ENCODE data around the gene RLN3.
"Not testable (repeated sequence)": the region's sequence is repeated elsewhere in the genome, so short reads cannot be mapped to it uniquely, and the experiment has no call there.

RLN3 gene

DNA sequence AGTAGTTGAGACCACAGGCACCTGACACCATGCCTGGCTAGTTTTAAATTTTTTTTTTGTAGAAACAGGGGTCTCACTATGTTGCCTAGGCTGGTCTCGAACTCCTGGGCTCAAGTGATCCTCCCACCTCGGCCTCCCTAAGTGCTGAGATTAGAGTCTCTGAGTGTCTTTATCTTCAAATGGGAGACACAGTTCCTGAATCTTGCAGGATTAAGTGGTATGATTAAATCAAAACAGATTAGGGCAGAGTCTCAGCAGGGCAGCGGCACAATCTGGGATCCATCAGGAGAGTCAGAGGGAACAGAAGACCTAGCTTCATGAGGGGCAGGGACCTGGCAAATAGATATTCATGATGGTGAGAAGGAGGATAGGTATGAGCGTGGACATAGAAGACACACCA lies 953 bp downstream of the RLN3 start:
- no peak overlapping the region for H3K27ac Mint-ChIP-seq
- no peaks in the 10 kb centered on the region for H3K9me3 Mint-ChIP-seq
- H3K27me3 Mint-ChIP-seq, result no peaks in the 10 kb centered on the region
- H3K4me1 Mint-ChIP-seq, result peaks cover 27% of the 10 kb centered on the region
- DNase-seq (no peak), ATAC-seq (no peak)
- H3K4me3 Mint-ChIP-seq, result no peak overlapping the region

DNA sequence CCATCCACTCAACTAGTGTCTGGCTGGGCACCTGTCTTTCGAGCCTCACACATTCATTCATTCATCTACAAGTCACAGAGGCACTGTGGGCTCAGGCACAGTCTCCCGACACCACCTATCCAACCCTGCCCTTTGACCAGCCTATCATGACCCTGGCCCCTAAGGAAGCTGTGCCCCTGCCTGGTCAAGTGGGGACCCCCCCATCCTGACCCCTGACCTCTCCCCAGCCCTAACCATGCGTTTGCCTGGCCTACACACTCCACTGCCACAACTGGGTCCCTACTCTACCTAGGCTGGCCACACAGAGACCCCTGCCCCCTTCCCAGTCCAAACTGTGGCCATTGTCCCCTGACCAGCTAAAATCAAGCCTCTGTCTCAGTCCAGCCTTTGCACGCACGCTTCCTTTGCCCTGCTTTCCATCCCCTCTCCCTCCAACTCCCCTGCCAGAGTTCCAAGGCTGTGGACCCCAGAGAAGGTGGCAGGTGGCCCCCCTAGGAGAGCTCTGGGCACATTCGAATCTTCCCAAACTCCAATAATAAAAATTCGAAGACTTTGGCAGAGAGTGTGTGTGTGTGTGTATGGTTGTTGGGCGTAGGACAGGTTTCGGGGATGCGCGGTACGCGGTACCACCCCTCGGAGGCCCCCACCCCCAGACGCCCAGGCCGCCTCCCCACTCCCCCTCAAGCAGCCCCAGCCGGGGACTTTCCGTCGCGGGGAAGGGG lies 3.2 kb downstream of the RLN3 start:
- ATAC-seq (no peak), DNase-seq (no peak)
- H3K4me1 Mint-ChIP-seq, result peaks cover 37% of the 10 kb centered on the region
- peak overlapping the region in 1 of 2 donors; percentile 98 for H3K27ac Mint-ChIP-seq
- H3K9me3 Mint-ChIP-seq, result no peaks in the 10 kb centered on the region
- H3K27me3 Mint-ChIP-seq, result no peaks in the 10 kb centered on the region
- peak overlapping the region; percentile 89 to 96 for H3K4me3 Mint-ChIP-seq

DNA sequence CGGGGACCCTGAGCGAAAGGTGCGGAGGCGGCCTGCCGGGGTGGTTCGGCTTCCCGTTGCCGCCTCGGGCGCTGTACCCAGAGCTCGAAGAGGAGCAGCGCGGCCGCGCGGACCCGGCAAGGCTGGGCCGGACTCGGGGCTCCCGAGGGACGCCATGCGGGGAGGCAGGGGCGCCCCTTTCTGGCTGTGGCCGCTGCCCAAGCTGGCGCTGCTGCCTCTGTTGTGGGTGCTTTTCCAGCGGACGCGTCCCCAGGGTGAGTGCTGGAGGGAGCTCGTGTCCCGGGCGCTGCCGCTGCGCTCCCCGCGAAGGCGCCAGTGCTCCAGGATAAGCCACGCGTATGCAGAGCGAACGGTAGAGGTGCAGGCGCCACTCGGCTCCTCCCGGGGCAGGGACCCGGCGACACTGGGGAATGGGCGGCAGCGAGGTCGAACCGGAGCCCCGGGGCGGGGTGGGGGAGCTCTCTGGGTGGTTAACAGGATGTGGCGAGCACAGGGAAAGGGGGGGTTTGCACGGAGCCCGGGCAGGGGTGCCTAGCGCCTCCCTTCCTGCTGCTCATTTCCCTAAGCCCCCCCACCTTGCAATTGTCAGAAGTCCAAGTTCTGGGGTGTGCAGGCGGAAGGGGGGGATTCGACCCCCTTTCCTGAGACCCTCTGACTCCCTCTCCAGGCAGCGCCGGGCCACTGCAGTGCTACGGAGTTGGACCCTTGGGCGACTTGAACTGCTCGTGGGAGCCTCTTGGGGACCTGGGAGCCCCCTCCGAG lies 4.0 kb downstream of the RLN3 start, which contains the start of gene IL27RA:
TSS of gene IL27RA (plus strand) at position 44 of the 762 bp plus-strand sequence. CDS start at position 155, 111 bp downstream.
- Mint-ChIP-seq H3K27ac (peak within 1 kb of the TSS; percentile 43 to 98), H3K27me3 (no peaks in the 10 kb centered on the region), H3K4me3 (peak within 1 kb of the TSS; percentile 89 to 96), H3K4me1 (peaks cover 37% of the 10 kb centered on the region), H3K9me3 (no peaks in the 10 kb centered on the region)
- peak; percentile 90 for ATAC-seq
- DNase-seq, result peak; percentile 74 to 80

DNA sequence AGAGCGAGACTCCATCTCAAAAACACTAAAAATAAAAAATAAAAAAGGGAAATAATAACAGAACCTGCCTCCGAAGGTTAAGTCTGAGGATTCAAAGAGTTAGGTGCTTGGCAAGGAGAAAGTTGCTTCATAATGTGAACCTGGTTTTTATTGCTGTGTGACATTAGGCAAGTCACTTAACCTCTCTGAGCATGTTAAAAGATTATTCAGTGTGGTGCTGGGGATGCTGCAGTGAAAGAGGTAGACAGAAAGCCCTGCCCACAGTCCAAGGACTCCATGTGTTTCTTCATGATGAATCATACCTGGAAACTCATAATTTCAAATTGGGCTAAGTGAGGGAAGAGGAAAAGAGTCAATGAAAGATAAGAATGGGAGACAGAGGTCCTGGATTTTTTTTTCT lies 6.0 kb downstream of the RLN3 start:
- ATAC-seq (no peak), DNase-seq (no peak)
- H3K27ac Mint-ChIP-seq, result no peak overlapping the region
- peak overlapping the region in 1 of 2 donors; percentile 31 for H3K4me3 Mint-ChIP-seq
- H3K4me1 Mint-ChIP-seq, result peaks cover 45% of the 10 kb centered on the region
- no peaks in the 10 kb centered on the region for H3K9me3 Mint-ChIP-seq
- no peaks in the 10 kb centered on the region for H3K27me3 Mint-ChIP-seq

DNA sequence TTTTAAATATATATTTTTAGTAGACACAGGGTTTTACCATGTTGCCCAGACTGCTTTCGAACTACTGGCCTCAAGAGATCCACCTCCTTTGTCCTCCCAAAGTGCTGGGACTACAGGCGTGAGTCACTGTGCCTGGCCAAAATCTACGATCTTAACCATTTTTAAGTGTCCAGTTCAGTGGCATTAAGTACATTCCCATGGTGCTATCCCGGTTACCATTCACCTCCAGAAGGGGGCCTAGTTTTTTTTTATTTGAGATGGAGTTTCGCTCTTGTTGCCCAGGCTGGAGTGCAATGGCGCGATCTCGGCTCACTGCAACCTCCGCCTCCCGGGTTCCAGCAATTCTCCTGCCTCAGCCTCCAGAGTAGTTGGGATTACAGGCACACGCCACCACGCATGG lies 7.2 kb downstream of the RLN3 start:
- DNase-seq, ATAC-seq, H3K27ac Mint-ChIP-seq, H3K9me3 Mint-ChIP-seq, H3K4me3 Mint-ChIP-seq, H3K27me3 Mint-ChIP-seq: not testable (repeated sequence)
- H3K4me1 Mint-ChIP-seq, result peaks cover 50% of the 10 kb centered on the region

DNA sequence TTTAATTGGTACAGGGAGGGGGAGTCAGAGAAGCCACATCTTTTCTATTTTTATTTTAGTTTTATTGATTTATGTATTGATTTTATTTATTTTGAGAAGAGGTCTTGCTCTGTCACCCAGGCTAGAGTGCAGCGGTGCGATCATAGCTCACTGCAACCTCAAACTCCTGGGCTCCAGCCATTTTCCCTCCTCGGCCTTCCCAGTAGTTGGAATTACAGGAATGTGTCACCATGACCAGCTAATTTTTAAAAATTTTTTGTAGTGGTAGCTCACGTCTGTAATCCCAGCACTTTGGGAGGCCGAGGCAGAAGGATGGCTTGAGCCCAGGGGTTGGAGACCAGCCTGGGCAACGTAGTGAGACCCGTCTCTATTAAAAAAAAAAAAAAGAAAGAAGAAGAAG lies 7.8 kb downstream of the RLN3 start:
- no peak for ATAC-seq

DNA sequence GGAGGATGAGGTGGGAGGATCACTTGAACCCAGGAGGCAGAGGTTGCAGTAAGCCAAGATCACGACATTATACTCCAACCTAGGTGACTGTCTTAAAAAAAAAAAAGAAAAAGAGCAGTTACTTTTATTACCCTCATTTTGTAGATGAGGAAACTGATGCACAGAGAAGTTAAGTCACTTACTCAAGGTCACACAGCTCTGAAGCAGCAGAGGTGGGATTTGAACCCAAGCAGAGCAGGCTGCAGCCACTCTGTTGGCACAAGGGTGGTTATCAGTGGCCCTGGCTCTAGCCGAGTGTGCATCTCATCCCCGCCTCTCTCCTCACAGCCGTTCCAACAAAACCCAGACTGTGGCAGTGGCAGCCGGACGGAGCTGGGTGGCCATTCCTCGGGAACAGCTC lies 11.2 kb downstream of the RLN3 start:
- no peak overlapping the region for H3K4me3 Mint-ChIP-seq

More for the DNA sequence above, 7.8 kb downstream of the RLN3 start:
- DNase-seq, result no peak
- Mint-ChIP-seq H3K27me3 (no peaks in the 10 kb centered on the region), H3K27ac (no peak overlapping the region), H3K4me1 (peaks cover 47% of the 10 kb centered on the region), H3K4me3 (no peak overlapping the region), H3K9me3 (no peaks in the 10 kb centered on the region)

DNA sequence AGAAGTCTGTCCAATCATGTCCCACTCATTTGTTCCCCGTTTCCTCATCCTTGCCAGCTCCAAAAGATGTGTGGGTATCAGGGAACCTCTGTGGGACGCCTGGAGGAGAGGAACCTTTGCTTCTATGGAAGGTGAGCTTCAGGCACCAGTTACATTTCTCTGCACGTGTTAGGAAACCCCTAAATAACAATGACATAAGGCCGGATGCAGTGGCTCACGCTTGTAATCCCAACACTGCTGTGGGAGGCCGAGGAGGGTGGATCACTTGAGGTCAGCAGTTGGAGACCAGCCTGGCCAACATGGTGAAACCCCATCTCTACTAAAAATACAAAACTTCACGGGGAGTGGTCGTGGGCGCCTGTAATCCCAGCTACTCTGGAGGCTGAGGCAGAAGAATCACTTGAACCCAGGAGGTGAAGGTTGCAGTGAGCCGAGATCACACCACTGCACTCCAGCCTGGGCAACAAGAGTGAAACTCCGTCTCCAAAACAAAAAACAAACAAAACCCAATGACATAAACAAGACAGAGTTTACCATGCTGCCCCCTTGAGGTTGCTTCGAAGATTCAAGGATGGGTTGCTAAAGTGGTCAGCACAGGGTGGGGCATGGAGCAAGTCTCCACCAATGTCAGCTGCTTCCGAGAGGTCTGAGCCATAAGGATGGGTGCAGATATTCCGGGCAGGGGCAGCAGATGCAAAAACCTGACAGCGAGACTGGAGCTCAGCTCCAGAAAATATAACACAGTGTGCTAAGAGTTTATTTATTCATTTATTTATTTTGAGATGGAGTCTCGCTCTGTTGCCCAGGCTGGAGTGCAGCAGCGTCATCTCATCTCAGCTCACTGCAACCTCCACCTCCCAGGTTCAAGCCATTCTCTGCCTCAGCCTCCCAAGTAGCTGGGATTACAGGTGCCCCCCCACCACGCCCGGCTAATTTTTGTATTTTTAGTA lies 15.0 kb downstream of the RLN3 start:
- H3K9me3 Mint-ChIP-seq, H3K27me3 Mint-ChIP-seq, H3K4me3 Mint-ChIP-seq: not testable (repeated sequence)
- H3K27ac Mint-ChIP-seq, result peak overlapping the region in 1 of 2 donors; percentile 86
- H3K4me1 Mint-ChIP-seq, result peaks cover 17% of the 10 kb centered on the region
- peak in 1 of 2 donors; percentile 39 for DNase-seq
- peak; percentile 64 for ATAC-seq

More for the DNA sequence above, 11.2 kb downstream of the RLN3 start:
- Mint-ChIP-seq H3K27me3 (no peaks in the 10 kb centered on the region), H3K27ac (peak overlapping the region in 1 of 2 donors; percentile 69), H3K4me1 (peaks cover 22% of the 10 kb centered on the region), H3K9me3 (no peaks in the 10 kb centered on the region)
- ATAC-seq (no peak), DNase-seq (no peak)

DNA sequence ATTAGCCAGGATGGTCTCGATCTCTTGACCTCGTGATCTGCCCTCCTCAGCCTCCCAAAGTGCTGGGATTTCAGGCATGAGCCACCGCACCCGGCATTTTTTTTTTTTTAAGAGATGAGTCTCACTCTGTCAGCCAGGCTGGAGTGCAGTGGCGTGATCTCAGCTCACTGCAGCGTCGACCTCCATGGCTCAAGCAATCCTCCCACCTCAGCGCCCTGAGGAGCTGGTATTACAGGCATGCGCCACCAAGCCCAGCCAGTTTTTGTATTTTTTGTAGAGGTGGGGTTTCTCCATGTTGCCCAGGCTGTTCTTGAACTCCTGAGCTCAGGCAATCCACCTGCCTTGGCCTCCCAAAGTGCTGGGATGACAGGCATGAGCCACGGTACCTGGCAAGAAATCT lies 19.9 kb downstream of the RLN3 start:
- H3K27ac Mint-ChIP-seq, result not testable (repeated sequence)

DNA sequence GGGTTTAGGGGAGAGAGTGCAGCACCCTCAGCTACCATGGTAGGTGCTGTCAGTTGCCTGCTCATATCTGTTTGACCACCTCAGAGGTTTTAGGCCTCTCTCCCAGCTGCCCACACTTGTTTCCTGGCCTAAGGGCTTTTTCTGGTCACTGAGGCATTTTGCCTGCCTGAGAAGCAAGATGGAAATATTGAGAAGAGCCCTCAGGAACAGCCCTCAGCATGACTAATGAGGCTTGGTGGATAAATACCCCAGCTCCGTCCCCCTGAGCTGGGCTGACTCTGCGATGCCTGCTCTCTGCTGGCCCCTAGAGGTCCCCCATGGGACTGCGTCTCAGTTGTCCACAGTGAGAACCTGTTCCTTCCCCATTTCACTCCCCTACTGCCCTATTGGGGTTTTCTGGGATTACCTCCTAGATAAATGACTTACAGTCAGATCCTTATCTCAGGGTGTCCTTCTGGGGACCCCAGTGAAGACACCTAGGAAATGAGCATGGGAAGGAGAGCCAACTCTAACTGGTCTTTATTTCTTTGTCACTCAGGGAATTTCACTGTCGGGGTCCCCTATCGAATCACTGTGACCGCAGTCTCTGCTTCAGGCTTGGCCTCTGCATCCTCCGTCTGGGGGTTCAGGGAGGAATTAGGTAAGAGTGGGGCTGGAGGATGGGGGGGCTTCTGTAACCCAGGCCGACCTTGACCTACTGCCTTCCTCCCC lies 20.6 kb downstream of the RLN3 start:
- Mint-ChIP-seq H3K27ac (no peak overlapping the region), H3K4me3 (no peak overlapping the region), H3K4me1 (peaks cover 25% of the 10 kb centered on the region), H3K9me3 (peaks cover 0 to 13% of the 10 kb centered on the region in 2 donors), H3K27me3 (no peaks in the 10 kb centered on the region)
- peak; percentile 73 to 76 for DNase-seq
- peak; percentile 79 for ATAC-seq

More for the DNA sequence above, 19.9 kb downstream of the RLN3 start:
- H3K4me3 Mint-ChIP-seq, H3K27me3 Mint-ChIP-seq, ATAC-seq, DNase-seq: not testable (repeated sequence)
- Mint-ChIP-seq H3K4me1 (peaks cover 25% of the 10 kb centered on the region), H3K9me3 (peaks cover 0 to 13% of the 10 kb centered on the region in 2 donors)

DNA sequence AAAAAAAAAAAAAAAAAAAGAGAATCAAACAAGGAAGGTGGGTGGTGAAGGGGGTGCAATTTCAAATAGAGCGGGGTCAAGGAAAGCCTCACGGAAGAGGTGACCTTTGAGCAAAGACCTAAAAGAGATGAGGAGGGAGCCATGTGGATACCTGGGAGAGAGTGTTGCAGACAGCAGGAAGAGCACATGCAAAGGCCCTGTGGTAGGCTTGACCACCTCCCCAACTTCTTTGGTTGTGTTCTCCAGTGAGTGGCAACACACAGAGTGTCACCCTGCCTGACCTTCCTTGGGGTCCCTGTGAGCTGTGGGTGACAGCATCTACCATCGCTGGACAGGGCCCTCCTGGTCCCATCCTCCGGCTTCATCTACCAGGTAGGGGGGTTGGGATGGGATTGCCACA lies 22.6 kb downstream of the RLN3 start:
- DNase-seq (no peak), ATAC-seq (no peak)
- peaks cover 30% of the 10 kb centered on the region for H3K4me1 Mint-ChIP-seq
- H3K27ac Mint-ChIP-seq, result peak overlapping the region in 1 of 2 donors; percentile 15
- no peaks in the 10 kb centered on the region for H3K27me3 Mint-ChIP-seq
- H3K9me3 Mint-ChIP-seq, result peaks cover 0 to 13% of the 10 kb centered on the region in 2 donors
- no peak overlapping the region for H3K4me3 Mint-ChIP-seq

DNA sequence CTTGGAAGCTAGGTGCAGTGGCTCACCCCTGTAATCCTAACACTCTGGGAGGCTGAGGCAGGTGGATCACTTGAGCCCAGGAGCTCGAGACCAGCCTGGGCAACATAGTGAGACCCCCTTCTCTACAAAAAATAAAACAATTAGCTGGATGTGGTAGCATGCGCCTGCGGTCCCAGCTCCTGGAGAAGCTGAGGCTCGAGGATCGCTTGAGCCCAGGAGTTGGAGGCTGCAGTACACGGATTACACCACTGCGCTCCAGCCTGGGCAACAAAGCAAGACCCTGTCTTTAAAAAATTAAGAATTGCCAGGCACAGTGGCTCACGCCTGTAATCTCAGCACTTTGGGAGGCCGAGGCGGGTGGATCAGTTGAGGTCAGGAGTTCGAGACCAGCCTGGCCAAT lies 23.0 kb downstream of the RLN3 start:
- not testable (repeated sequence) for H3K27ac Mint-ChIP-seq, ATAC-seq, H3K27me3 Mint-ChIP-seq, H3K4me3 Mint-ChIP-seq, DNase-seq
- Mint-ChIP-seq H3K4me1 (peaks cover 28% of the 10 kb centered on the region), H3K9me3 (peaks cover 0 to 13% of the 10 kb centered on the region in 2 donors)

DNA sequence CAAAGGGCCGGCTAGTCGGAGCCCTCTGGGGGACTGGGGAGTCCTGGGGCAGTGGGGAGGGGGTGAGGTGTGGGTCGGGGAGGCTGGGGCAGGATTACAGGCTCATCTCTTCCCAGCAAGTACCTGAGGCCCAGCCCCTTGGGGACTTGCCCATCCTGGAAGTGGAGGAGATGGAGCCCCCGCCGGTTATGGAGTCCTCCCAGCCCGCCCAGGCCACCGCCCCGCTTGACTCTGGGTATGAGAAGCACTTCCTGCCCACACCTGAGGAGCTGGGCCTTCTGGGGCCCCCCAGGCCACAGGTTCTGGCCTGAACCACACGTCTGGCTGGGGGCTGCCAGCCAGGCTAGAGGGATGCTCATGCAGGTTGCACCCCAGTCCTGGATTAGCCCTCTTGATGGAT lies 24.0 kb downstream of the RLN3 start:
- ATAC-seq, result no peak
- H3K9me3 Mint-ChIP-seq, result peaks cover 0 to 13% of the 10 kb centered on the region in 2 donors
- peaks cover 4% of the 10 kb centered on the region for H3K27me3 Mint-ChIP-seq
- peaks cover 21% of the 10 kb centered on the region for H3K4me1 Mint-ChIP-seq
- no peak overlapping the region for H3K4me3 Mint-ChIP-seq
- peak overlapping the region in 1 of 2 donors; percentile 79 for H3K27ac Mint-ChIP-seq
- DNase-seq, result no peak

DNA sequence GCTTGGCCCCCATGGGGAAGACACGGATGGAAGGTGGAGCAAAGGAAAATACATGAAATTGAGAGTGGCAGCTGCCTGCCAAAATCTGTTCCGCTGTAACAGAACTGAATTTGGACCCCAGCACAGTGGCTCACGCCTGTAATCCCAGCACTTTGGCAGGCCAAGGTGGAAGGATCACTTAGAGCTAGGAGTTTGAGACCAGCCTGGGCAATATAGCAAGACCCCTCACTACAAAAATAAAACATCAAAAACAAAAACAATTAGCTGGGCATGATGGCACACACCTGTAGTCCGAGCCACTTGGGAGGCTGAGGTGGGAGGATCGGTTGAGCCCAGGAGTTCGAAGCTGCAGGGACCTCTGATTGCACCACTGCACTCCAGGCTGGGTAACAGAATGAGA lies 24.5 kb downstream of the RLN3 start:
- peaks cover 9% of the 10 kb centered on the region for H3K27me3 Mint-ChIP-seq
- no peak for DNase-seq
- peak overlapping the region in 1 of 2 donors; percentile 79 for H3K27ac Mint-ChIP-seq
- peaks cover 0 to 13% of the 10 kb centered on the region in 2 donors for H3K9me3 Mint-ChIP-seq
- H3K4me3 Mint-ChIP-seq, result no peak overlapping the region
- H3K4me1 Mint-ChIP-seq, result peaks cover 21% of the 10 kb centered on the region
- ATAC-seq, result no peak

Data from stimulated activated naive CD8-positive, alpha-beta T cell treated with anti-CD3 and anti-CD28 coated beads, Interleukin-15, amount 100 ng/mL, for 72 hours (primary cell).